Measurements from ENCODE around the gene OR52E5. TPM values are rescaled to one million over a fixed set of nuclear protein-coding genes. Genes with fewer than 3 reads are reported as not detected.

Gene OR52E5
- total RNA-seq, 2 donors from 2014 or later, result not detected

GRCh38 chr11:5899534-5899933 lies 6.5 kb downstream of the OR52E5 start:
- Histone ChIP-seq H3K4me1 (ENCODE audit: control insufficient read depth, insufficient read depth, low read length) (no peaks in the 10 kb centered on the region), H3K9me3 (ENCODE audit: control insufficient read depth, low read length) (no peaks in the 10 kb centered on the region), H3K4me3 (ENCODE audit: low read length) (no peak overlapping the region), H3K36me3 (ENCODE audit: control insufficient read depth, insufficient read depth, low read length) (no peaks in the 10 kb centered on the region), H3K9ac (ENCODE audit: extremely low read depth, low read length, poor library complexity, severe bottlenecking) (no peak overlapping the region), H3K27me3 (ENCODE audit: control insufficient read depth, insufficient read depth, low read length, poor library complexity, severe bottlenecking) (no peaks in the 10 kb centered on the region), H3K27ac (ENCODE audit: low read depth, low read length) (no peak overlapping the region)
- Mint-ChIP-seq H3K36me3 (ENCODE audit: low read depth) (no peaks in the 10 kb centered on the region), H3K9me3 (peaks cover 3% of the 10 kb centered on the region), H3K27ac (no peak overlapping the region), H3K4me1 (no peaks in the 10 kb centered on the region), H3K4me3 (no peak overlapping the region), H3K27me3 (ENCODE audit: insufficient read depth) (no peaks in the 10 kb centered on the region)
- DNase-seq, result no peak
- no peak for TF ChIP-seq CTCF (conservative IDR thresholded peaks at IDR 0.05)
- WGBS, 2 experiments (ENCODE audit: insufficient coverage in 1 of 2, insufficient read length in 1 of 2), result 73 to 83% methylated on average over 2 of the region's 2 CpGs

- no peak overlapping the region for H3K27ac ChIP-seq (ENCODE audit: low read depth, low read length)
- H3K27me3 ChIP-seq (ENCODE audit: control insufficient read depth, insufficient read depth, low read length, poor library complexity, severe bottlenecking), result no peaks in the 10 kb centered on the region
- no peak overlapping the region for H3K9ac ChIP-seq (ENCODE audit: extremely low read depth, low read length, poor library complexity, severe bottlenecking)
- peak; percentile 41 for DNase-seq
- Mint-ChIP-seq H3K9me3 (peaks cover 31% of the 10 kb centered on the region), H3K4me1 (no peaks in the 10 kb centered on the region), H3K27ac (no peak overlapping the region), H3K36me3 (ENCODE audit: low read depth) (no peaks in the 10 kb centered on the region), H3K27me3 (ENCODE audit: insufficient read depth) (no peaks in the 10 kb centered on the region), H3K4me3 (no peak overlapping the region)
- H3K4me3 ChIP-seq (ENCODE audit: low read length), result no peak overlapping the region
- no peaks in the 10 kb centered on the region for H3K36me3 ChIP-seq (ENCODE audit: control insufficient read depth, insufficient read depth, low read length)
- WGBS, 2 experiments (ENCODE audit: insufficient coverage in 1 of 2, insufficient read length in 1 of 2), result 83 to 84% methylated on average over 1 to 2 of the region's 2 CpGs
- no peak for TF ChIP-seq CTCF (conservative IDR thresholded peaks at IDR 0.05)
- H3K4me1 ChIP-seq (ENCODE audit: control insufficient read depth, insufficient read depth, low read length), result no peaks in the 10 kb centered on the region
- H3K9me3 ChIP-seq (ENCODE audit: control insufficient read depth, low read length), result peaks cover under 1% of the 10 kb centered on the region
Observed at GRCh38 chr11:5910540-5910939, 17.5 kb downstream of the OR52E5 start.

- Mint-ChIP-seq H3K27ac (no peak overlapping the region), H3K4me3 (no peak overlapping the region), H3K36me3 (ENCODE audit: low read depth) (no peaks in the 10 kb centered on the region), H3K4me1 (no peaks in the 10 kb centered on the region), H3K9me3 (peaks cover 34% of the 10 kb centered on the region), H3K27me3 (ENCODE audit: insufficient read depth) (no peaks in the 10 kb centered on the region)
- H3K4me3 ChIP-seq (ENCODE audit: low read length), result no peak overlapping the region
- no peaks in the 10 kb centered on the region for H3K36me3 ChIP-seq (ENCODE audit: control insufficient read depth, insufficient read depth, low read length)
- no peak for DNase-seq
- no peaks in the 10 kb centered on the region for H3K4me1 ChIP-seq (ENCODE audit: control insufficient read depth, insufficient read depth, low read length)
- H3K27ac ChIP-seq (ENCODE audit: low read depth, low read length), result no peak overlapping the region
- no peaks in the 10 kb centered on the region for H3K9me3 ChIP-seq (ENCODE audit: control insufficient read depth, low read length)
- H3K27me3 ChIP-seq (ENCODE audit: control insufficient read depth, insufficient read depth, low read length, poor library complexity, severe bottlenecking), result no peaks in the 10 kb centered on the region
- 86% methylated on average over 2 of the region's 2 CpGs; no CpG with 5 or more reads in 1 of the 2 experiments for WGBS, 2 experiments (ENCODE audit: insufficient coverage in 1 of 2, insufficient read length in 1 of 2)
- H3K9ac ChIP-seq (ENCODE audit: extremely low read depth, low read length, poor library complexity, severe bottlenecking), result no peak overlapping the region
- TF ChIP-seq CTCF (conservative IDR thresholded peaks at IDR 0.05), result no peak
Observed at GRCh38 chr11:5922749-5923426, 29.9 kb downstream of the OR52E5 start.

Data from endodermal cell (in vitro differentiated cells).